HUDEP-2 (cell line): Measurements from ENCODE around the gene AURKB.
"Not testable (repeated sequence)": the region's sequence is repeated elsewhere in the genome, so short reads cannot be mapped to it uniquely, and the experiment has no call there.

ENCODE experiments used
- DNase-seq, 76 experiments: peaks; one replicate each; lab custom pipeline; 2025; ENCODE audit not compliant: unreplicated experiment in 76 of 76; lab: John Stamatoyannopoulos, UW

AURKB gene

GRCh38 chr17:8189041-8189710 is 21.2 kb downstream of the AURKB start:
- DNase-seq: peak in 5 of 76 experiments; percentile 14 to 32 (median 27)

DNA sequence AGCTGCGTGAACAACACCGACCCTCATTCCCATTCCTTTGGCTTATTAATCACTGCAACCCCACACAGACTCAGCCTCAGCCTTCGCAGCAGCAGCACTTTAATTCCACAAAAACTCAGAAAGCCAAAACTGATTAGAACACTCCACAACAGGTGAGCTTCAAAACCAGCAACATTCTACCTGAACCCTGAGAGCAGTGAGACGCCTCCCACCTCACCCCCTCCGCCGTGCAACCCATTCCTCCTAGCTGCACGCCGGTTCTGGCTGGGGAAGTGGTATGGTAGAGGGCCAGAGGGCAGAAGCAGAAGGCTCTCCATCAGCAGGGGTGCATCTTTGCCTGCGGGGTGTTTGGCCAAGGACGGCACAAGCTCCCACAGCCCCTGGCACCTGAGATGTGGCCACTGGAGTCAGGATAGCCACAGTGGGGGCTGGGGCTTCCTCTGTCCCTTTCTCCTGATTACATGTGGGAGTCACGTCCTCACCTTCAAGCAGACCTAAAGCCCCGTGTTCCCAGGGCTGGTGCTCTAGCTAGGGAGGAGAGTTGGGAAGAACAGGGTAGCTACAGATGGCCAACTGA is 22.0 kb downstream of the AURKB start:
- peak in 1 of 76 experiments; percentile 9 for DNase-seq

GRCh38 chr17:8187517-8188262 is 22.7 kb downstream of the AURKB start:
- peak in 74 of 76 experiments; percentile 55 to 97 (median 91) for DNase-seq

DNA sequence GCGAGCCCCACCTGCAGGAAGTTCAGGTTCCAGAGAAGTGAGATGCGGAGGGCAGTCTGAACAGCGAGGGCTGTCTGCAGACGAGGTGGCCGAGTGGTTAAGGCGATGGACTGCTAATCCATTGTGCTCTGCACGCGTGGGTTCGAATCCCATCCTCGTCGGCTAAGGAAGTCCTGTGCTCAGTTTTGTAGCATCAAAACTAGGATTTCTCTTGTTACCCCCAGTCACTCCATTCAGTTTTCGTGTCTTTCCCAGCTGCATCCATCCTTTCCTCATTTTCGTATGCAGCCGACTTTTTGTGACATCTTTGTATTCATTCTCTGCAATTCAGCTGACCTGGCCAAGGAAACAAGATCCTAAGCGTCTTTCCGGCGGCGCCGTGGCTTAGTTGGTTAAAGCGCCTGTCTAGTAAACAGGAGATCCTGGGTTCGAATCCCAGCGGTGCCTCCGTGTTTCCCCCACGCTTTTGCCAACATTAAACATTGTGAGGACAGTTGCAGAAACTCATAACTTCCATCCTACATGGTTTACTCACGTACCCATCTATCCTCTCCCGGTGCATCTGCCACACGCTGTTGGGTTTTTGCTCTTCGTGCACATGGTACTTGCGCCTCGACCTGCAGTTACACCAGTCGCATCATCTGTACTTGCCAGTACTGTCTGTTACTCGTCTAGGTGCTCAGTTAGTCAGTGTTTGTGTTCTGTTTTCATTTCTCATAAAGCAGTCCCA is 23.4 kb downstream of the AURKB start:
- DNase-seq: peak in 74 of 76 experiments; percentile 64 to 99 (median 94)

DNA sequence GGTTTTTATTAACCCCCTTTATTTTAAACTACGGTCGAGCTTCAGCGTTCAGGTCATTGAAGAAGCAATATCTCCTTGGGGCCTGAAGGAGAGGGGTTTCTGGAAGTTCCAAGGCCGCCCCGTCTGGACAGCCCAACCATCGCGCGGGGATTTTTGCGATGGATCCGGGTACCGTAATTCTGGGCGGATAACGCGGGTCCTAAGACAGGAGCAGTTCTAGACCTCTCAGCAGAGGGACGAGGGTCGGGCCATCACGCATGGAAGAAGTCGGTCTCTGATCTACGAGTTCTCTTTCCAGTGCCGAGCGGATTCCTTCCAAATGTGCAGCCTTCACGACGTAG is 24.0 kb downstream of the AURKB start:
- peak in 1 of 76 experiments; percentile 98 for DNase-seq

GRCh38 chr17:8185582-8186445 is 24.6 kb downstream of the AURKB start:
- DNase-seq: peak in 68 of 76 experiments; percentile 33 to 98 (median 71)

GRCh38 chr17:8176998-8177731 is 33.2 kb downstream of the AURKB start:
- DNase-seq: peak in 1 of 76 experiments; percentile 9

- peak in 70 of 76 experiments; percentile 40 to 88 (median 74) for DNase-seq
These were observed 34.0 kb downstream of the AURKB start, which contains the start of gene TMEM107 for GRCh38 chr17:8176197-8176940. TSS of gene TMEM107 (minus strand) at chr17:8176380. CDS start at chr17:8176286, 94 bp downstream.

DNA sequence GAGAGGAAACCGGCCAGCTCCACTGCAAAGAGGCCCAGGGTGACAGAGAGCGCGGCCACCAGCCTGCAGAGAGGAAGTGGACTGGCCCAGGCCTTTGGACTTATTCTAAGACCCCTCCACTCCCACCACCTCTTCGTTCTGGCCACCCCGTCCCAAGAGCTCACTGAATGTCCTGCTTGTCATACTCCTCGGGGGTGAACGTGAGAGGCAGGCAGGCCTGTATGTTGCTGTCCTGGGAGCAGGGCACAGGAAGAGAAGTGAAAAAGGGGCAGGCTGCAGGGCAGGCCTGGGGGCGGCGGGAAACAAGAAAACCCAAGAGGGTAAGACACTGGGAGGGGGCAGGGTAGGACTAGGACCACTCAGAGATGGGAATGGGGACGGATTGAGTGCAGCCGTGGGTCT is 34.6 kb downstream of the AURKB start:
- DNase-seq: peak in 4 of 76 experiments; percentile 23 to 49 (median 40)

DNA sequence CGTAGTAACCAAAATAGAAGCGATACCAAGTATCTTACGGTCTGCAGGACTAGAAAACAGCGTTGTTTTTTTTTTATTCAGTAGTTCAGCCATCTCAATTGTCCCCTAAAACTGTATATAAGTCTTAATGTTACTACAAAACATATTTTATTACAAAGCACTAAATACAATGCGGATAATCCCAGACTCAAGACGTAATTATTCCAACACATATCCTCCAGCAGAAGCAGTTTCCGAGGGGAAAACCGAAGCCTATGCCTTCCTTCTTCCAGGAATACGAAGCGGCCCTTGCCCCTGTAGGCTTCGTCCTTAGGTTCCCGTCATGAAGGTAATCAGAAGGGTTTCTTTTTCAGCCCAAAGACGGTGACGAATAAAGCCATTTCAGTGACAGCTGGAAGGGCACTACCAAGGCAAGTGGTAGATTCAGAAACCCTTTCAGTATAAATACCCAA is 36.5 kb downstream of the AURKB start:
- peak in 2 of 76 experiments; percentile 8 to 19 for DNase-seq

- peak in 73 of 76 experiments; percentile 12 to 98 (median 79) for DNase-seq
These were observed 37.1 kb downstream of the AURKB start for GRCh38 chr17:8173056-8173870.

GRCh38 chr17:8170186-8170585 is 40.2 kb downstream of the AURKB start:
- DNase-seq: not testable (repeated sequence)

DNA sequence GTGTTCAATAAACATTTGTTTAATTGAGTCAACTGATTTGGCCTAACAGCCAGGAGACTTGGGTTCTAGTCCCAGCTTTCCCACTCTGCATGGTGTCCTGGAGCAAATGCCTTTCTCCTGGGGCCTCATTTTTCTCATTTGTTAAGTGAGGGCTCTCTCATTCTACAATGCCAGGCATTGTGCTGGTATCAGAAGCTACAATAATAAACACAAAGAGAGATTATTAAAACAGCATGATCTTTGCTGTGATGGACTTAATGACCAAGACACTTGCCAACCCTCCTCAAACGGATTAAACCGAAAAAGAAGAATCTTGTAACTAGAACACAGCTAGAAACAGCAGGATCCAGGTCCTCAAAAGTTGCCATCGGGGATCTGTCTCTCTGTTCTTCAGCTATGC is 42.8 kb downstream of the AURKB start:
- DNase-seq: no peak

DNA sequence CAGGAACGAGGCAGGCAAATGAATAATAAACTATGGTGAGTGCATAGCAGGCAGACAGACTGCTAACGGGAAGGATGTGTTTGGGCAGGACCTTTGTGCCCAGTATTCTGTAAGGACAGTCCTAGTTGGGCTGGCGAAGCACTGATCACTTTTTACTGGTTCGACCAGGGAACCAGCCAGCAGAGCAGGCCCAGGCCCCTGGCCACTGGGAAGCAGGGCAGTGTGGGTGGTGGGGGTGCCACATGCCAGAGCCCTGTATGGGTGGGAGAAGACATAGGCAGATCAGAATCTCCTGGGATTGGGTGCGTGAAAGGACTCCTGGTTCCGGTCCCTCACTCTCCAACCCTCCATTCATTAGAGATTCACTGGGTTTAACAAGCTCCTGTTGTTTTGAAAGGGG is 43.6 kb downstream of the AURKB start:
- no peak for DNase-seq

- DNase-seq: no peak
These were observed 45.6 kb downstream of the AURKB start for GRCh38 chr17:8164815-8165131.

DNA sequence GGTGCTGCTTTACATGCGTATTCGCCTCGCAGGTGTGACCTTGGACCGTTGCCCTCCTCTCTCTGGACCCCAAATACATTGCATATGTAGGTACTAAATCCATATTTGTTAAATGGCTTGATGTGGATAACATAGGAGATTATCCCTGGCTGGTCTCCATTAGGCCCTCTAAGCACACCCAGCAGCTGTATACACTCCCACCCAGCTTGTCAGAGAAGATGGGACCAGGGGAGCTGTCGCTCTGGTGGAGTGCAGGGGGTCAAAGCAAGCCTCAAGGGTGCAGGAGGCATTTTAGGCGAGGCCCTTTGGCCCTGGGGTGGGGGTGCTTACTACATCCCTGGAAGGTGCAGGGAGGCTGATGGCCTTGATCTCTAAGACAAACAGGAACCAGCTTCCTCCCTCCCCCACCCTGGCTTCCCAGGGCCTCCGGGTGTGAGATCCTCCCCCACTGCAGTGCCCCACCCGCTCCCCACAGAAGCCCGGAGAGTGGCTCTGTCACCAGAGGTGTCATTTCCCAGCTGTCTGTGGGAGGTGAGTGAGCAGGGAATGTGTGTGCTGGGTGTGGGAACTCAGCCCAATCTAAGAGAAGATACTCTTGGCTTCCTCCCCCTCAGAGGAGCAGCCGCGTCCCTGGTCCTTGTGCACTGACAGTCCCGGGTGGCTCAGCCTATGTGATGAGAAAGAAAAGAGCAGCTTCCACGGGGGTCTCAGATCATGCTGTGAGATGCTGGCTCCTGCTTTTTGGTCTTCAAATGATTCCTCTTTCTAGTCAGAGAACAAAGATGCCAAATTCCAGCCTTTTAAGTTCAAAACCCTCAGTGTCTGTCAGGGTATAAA is 46.2 kb downstream of the AURKB start:
- DNase-seq: peak in 71 of 76 experiments; percentile 25 to 88 (median 71)
